Smooth muscle cell (in vitro differentiated cells): ENCODE data around the gene KRT27. TPM values are rescaled to one million over a fixed set of nuclear protein-coding genes. Genes with fewer than 3 reads are reported as not detected.

ENCODE experiments used
- DNase-seq: peaks from one replicate; lab custom pipeline; 2025; ENCODE audit not compliant: unreplicated experiment; lab: John Stamatoyannopoulos, UW
- H2AFZ ChIP-seq: fragments of 200-600 bp; sonication (generic); 2 replicates; pipeline ENCODE4 v1.6.0; 2016; ENCODE audit warnings: antibody characterized with exemption, low read depth, mild to moderate bottlenecking
- H3F3A ChIP-seq: fragments of 200-600 bp; sonication (generic); 2 replicates; pipeline ENCODE4 v1.6.0; 2017; ENCODE audit warnings: antibody characterized with exemption, low read depth
- H3K27ac ChIP-seq: fragments of 200-600 bp; sonication (generic); 2 replicates; pipeline ENCODE4 v1.5.1; 2016; ENCODE audit warnings: low read depth, mild to moderate bottlenecking
- H3K27me3 ChIP-seq: fragments of 200-600 bp; sonication (generic); 2 replicates; pipeline ENCODE4 v1.6.1; 2016; ENCODE audit warnings: low read depth, mild to moderate bottlenecking
- H3K36me3 ChIP-seq: fragments of 200-600 bp; sonication (generic); 2 replicates; pipeline ENCODE4 v1.5.1; 2016; ENCODE audit warnings: low read depth
- H3K4me1 ChIP-seq: fragments of 200-600 bp; sonication (generic); 2 replicates; pipeline ENCODE4 v1.5.1; 2016; ENCODE audit warnings: low read depth
- H3K4me2 ChIP-seq: fragments of 200-600 bp; sonication (generic); 2 replicates; pipeline ENCODE4 v1.6.0; 2016; ENCODE audit warnings: mild to moderate bottlenecking
- H3K4me3 ChIP-seq: fragments of 200-600 bp; sonication (generic); 2 replicates; pipeline ENCODE4 v1.5.1; 2016; ENCODE audit warnings: mild to moderate bottlenecking
- H3K79me2 ChIP-seq: fragments of 200-600 bp; sonication (generic); 2 replicates; pipeline ENCODE4 v1.6.0; 2016; ENCODE audit warnings: low read depth, mild to moderate bottlenecking
- H3K9ac ChIP-seq: fragments of 200-600 bp; sonication (generic); 2 replicates; pipeline ENCODE4 v1.6.0; 2016; ENCODE audit warnings: low read depth
- H3K9me3 ChIP-seq: fragments of 200-600 bp; sonication (generic); replicated peaks from 2 replicates; pipeline ENCODE4 v1.5.1; 2016; ENCODE audit warnings: low read depth
- H4K20me1 ChIP-seq: fragments of 200-600 bp; sonication (generic); 2 replicates; pipeline ENCODE4 v1.6.0; 2016; ENCODE audit warnings: low read depth
- CTCF ChIP-seq: fragments of 200-600 bp; sonication (generic); IDR thresholded peaks from 2 replicates; pipeline ENCODE4 v1.5.1; 2017; ENCODE audit warnings: borderline replicate concordance, mild to moderate bottlenecking, antibody characterized with exemption; ENCODE audit not compliant: insufficient read depth, poor library complexity, severe bottlenecking
- WGBS: methylation state at CpG from one replicate; pipeline ENCODE4 v1.1.7; 2016; ENCODE audit warnings: low lambda C conversion rate; 5-methylcytosine and 5-hydroxymethylcytosine counted together
- polyA plus RNA-seq: library from polyadenylated mRNA; unstranded; fragments of >200 nt; fragmentation: Nextera tagmentation; extraction: Ambion mirVana; gene quantifications from 2 replicates; pipeline ENCODE4 v1.2.1, GENCODE V29; 2016
- total RNA-seq: library from RNA; depleted of rRNA; stranded (reverse); fragments of >200 nt; gene quantifications from 2 replicates; pipeline ENCODE4 v1.2.3, GENCODE V29; 2014

The KRT27 gene
- total and polyA plus RNA-seq, 2 experiments from 2014 or later, result 0.54 to 1.1 TPM

GRCh38 chr17:40775945-40776344 is 6.4 kb downstream of the KRT27 start:
- no peaks in the 10 kb centered on the region for H3K9me3 ChIP-seq
- H3K4me1 ChIP-seq, result no peaks in the 10 kb centered on the region
- no peak overlapping the region for H2AFZ ChIP-seq
- WGBS, result 83% methylated on average over 4 of the region's 4 CpGs
- H4K20me1 ChIP-seq, result no peaks in the 10 kb centered on the region
- H3F3A ChIP-seq, result no peaks in the 10 kb centered on the region
- H3K27me3 ChIP-seq, result peaks cover 34% of the 10 kb centered on the region
- no peaks in the 10 kb centered on the region for H3K79me2 ChIP-seq
- no peak for TF ChIP-seq CTCF
- no peak overlapping the region for H3K4me2 ChIP-seq
- no peaks in the 10 kb centered on the region for H3K36me3 ChIP-seq
- no peak overlapping the region for H3K9ac ChIP-seq
- DNase-seq, result no peak
- no peak overlapping the region for H3K4me3 ChIP-seq
- H3K27ac ChIP-seq, result no peak overlapping the region

DNA sequence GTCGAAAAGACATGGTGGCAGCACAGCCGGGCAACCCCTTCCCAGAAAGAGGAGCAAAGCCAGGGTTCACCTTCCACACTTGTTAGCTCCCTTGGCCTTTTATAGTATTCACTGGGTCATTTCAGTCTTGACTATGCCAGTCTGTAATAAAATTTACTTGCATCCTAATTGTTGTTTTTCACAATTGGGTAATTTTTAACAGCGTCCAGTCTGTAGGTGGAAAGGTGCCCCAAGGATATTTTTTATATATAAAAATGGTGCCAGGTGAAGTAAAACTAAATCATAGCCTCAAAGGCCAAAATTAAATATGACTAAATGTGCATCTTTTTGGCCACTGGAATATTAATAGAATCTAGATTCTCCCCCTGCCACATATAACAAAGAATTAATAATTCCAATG is 10.2 kb downstream of the KRT27 start, which contains the start of gene KRT26:
Gene KRT26 (minus strand): TSS at position 101 of the 400 bp plus-strand sequence. CDS start 88 bp downstream, at position 13.
- no peak within 1 kb of the TSS for H2AFZ ChIP-seq
- H3K27ac ChIP-seq, result no peak within 1 kb of the TSS
- DNase-seq, result no peak
- H3K79me2 ChIP-seq, result no peaks in the 10 kb centered on the region
- H3K4me3 ChIP-seq, result no peak within 1 kb of the TSS
- no peaks in the 10 kb centered on the region for H3F3A ChIP-seq
- no peaks in the 10 kb centered on the region for H3K9me3 ChIP-seq
- no peaks in the 10 kb centered on the region for H3K36me3 ChIP-seq
- peaks cover 44% of the 10 kb centered on the region for H3K27me3 ChIP-seq
- WGBS, result 92% methylated on average over 3 of the region's 3 CpGs
- no peak for TF ChIP-seq CTCF
- H4K20me1 ChIP-seq, result no peaks in the 10 kb centered on the region
- no peaks in the 10 kb centered on the region for H3K4me1 ChIP-seq
- H3K9ac ChIP-seq, result no peak within 1 kb of the TSS
- no peak within 1 kb of the TSS for H3K4me2 ChIP-seq

DNA sequence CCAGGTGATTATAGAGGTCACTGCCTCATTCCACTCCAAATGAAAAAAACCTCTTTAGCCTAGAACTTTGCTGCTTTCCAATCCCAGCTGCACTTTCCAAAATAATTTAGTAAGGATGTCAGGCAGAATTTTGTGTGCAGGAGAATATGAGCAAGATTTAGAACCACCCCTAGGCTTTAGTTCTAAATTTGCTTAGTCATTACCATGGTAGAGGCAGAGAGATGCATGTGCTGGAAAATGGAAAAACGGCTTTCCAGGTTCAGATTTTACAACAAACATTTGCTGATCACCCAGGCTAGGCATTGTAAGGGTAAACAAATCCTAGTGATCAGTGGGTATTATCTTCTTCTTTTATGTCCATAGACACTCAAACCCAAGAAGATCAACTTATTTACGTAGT is 16.7 kb downstream of the KRT27 start:
- H3K27ac ChIP-seq, result no peak overlapping the region
- no peak overlapping the region for H3K9ac ChIP-seq
- H2AFZ ChIP-seq, result no peak overlapping the region
- no peak for TF ChIP-seq CTCF
- WGBS, result 84% methylated on average over 2 of the region's 2 CpGs
- H3K27me3 ChIP-seq, result peaks cover 14% of the 10 kb centered on the region
- DNase-seq, result no peak
- no peaks in the 10 kb centered on the region for H4K20me1 ChIP-seq
- H3K9me3 ChIP-seq, result no peaks in the 10 kb centered on the region
- H3K4me3 ChIP-seq, result no peak overlapping the region
- no peaks in the 10 kb centered on the region for H3K79me2 ChIP-seq
- H3F3A ChIP-seq, result no peaks in the 10 kb centered on the region
- no peaks in the 10 kb centered on the region for H3K36me3 ChIP-seq
- H3K4me2 ChIP-seq, result no peak overlapping the region
- no peaks in the 10 kb centered on the region for H3K4me1 ChIP-seq

- Histone ChIP-seq H3K36me3 (no peaks in the 10 kb centered on the region), H3K4me1 (no peaks in the 10 kb centered on the region), H3K4me2 (no peak overlapping the region), H3K27ac (no peak overlapping the region), H3K4me3 (no peak overlapping the region), H3K9me3 (peaks cover 12% of the 10 kb centered on the region), H3K9ac (no peak overlapping the region), H2AFZ (no peak overlapping the region), H3F3A (no peaks in the 10 kb centered on the region), H3K27me3 (no peaks in the 10 kb centered on the region), H3K79me2 (no peaks in the 10 kb centered on the region), H4K20me1 (no peaks in the 10 kb centered on the region)
- no peak for DNase-seq
- no peak for TF ChIP-seq CTCF
- 92% methylated on average over 1 of the region's 1 CpG for WGBS
Measured at GRCh38 chr17:40763752-40764151, 18.6 kb downstream of the KRT27 start.
